ENCODE data around the gene SUMO4. TPM values are rescaled to one million over a fixed set of nuclear protein-coding genes. Genes with fewer than 3 reads are reported as not detected.
A peak's percentile ranks its signal among the peaks of the same experiment; 100 is the strongest.

Gene SUMO4
- total RNA-seq, 1 donor from 2014 or later: 2.0 TPM

GRCh38 chr6:149429427-149430360 is 29.6 kb downstream of the SUMO4 start:
- Histone ChIP-seq H3K27me3 (ENCODE audit: low read depth) (no peaks in the 10 kb centered on the region), H3K4me1 (peaks cover 7% of the 10 kb centered on the region), H3K9me3 (no peaks in the 10 kb centered on the region), H3K4me3 (no peak overlapping the region), H3K36me3 (no peaks in the 10 kb centered on the region), H3K27ac (no peak overlapping the region)
- no peak for TF ChIP-seq CTCF (IDR thresholded peaks at IDR 0.05)
- intact Hi-C loops (cut with DNase I): loop anchor here (5.0 kb wide), 1 partner anchor 347 kb away; no protein-coding TSS in a partner anchor
- no peak for ATAC-seq
- DNase-seq: no peak

GRCh38 chr6:149431905-149432775 is 32.1 kb downstream of the SUMO4 start:
- no peaks in the 10 kb centered on the region for H3K27me3 ChIP-seq (ENCODE audit: low read depth)
- H3K4me1 ChIP-seq: peaks cover 7% of the 10 kb centered on the region
- ATAC-seq (peak; percentile 93), DNase-seq (peak; percentile 92)
- TF ChIP-seq CTCF (IDR thresholded peaks at IDR 0.05): peak; percentile 96
- H3K36me3 ChIP-seq: no peaks in the 10 kb centered on the region
- no peak overlapping the region for H3K27ac ChIP-seq
- H3K4me3 ChIP-seq: no peak overlapping the region
- H3K9me3 ChIP-seq: no peaks in the 10 kb centered on the region
- intact Hi-C loops (cut with DNase I): loop anchor here (5.0 kb wide), 1 partner anchor 350 kb away; no protein-coding TSS in a partner anchor

- H3K4me3 ChIP-seq: no peak overlapping the region
- intact Hi-C loops (cut with DNase I): loop anchor here (5.0 kb wide), 1 partner anchor 351 kb away; no protein-coding TSS in a partner anchor
Observed at GRCh38 chr6:149433405-149433804, 33.3 kb downstream of the SUMO4 start.

GRCh38 chr6:149433881-149434280 is 33.8 kb downstream of the SUMO4 start:
- Histone ChIP-seq H3K4me3 (no peak overlapping the region), H3K36me3 (no peaks in the 10 kb centered on the region), H3K27me3 (ENCODE audit: low read depth) (no peaks in the 10 kb centered on the region), H3K27ac (no peak overlapping the region), H3K4me1 (peaks cover 7% of the 10 kb centered on the region), H3K9me3 (no peaks in the 10 kb centered on the region)
- TF ChIP-seq CTCF (IDR thresholded peaks at IDR 0.05): no peak
- DNase-seq (no peak), ATAC-seq (no peak)
- intact Hi-C loops (cut with DNase I): loop anchor here (5.0 kb wide), 1 partner anchor 352 kb away; no protein-coding TSS in a partner anchor

More at GRCh38 chr6:149433405-149433804, 33.3 kb downstream of the SUMO4 start:
- Histone ChIP-seq H3K4me1 (peaks cover 7% of the 10 kb centered on the region), H3K36me3 (no peaks in the 10 kb centered on the region), H3K9me3 (no peaks in the 10 kb centered on the region), H3K27ac (no peak overlapping the region), H3K27me3 (ENCODE audit: low read depth) (no peaks in the 10 kb centered on the region)
- DNase-seq (no peak), ATAC-seq (no peak)
- no peak for TF ChIP-seq CTCF (IDR thresholded peaks at IDR 0.05)

GRCh38 chr6:149435919-149436586 is 36.0 kb downstream of the SUMO4 start:
- Histone ChIP-seq H3K27ac (no peak overlapping the region), H3K36me3 (no peaks in the 10 kb centered on the region), H3K4me3 (no peak overlapping the region), H3K9me3 (no peaks in the 10 kb centered on the region), H3K27me3 (ENCODE audit: low read depth) (no peaks in the 10 kb centered on the region), H3K4me1 (peaks cover 7% of the 10 kb centered on the region)
- TF ChIP-seq CTCF (IDR thresholded peaks at IDR 0.05): no peak
- intact Hi-C loops (cut with DNase I): no loop called here
- ATAC-seq (peak in 1 of 2 donors; percentile 24), DNase-seq (no peak)

Data from lower lobe of right lung (tissue), 2 donors.